NCI-H1436 treated with DMSO at 0.1 percent for 48 hours (cell line): ENCODE data around the gene MYCL.

Experiments used
- DNase-seq: peaks from one replicate; lab custom pipeline; 2025; lab: John Stamatoyannopoulos, UW

The MYCL gene, protein sequence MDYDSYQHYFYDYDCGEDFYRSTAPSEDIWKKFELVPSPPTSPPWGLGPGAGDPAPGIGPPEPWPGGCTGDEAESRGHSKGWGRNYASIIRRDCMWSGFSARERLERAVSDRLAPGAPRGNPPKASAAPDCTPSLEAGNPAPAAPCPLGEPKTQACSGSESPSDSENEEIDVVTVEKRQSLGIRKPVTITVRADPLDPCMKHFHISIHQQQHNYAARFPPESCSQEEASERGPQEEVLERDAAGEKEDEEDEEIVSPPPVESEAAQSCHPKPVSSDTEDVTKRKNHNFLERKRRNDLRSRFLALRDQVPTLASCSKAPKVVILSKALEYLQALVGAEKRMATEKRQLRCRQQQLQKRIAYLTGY

DNA sequence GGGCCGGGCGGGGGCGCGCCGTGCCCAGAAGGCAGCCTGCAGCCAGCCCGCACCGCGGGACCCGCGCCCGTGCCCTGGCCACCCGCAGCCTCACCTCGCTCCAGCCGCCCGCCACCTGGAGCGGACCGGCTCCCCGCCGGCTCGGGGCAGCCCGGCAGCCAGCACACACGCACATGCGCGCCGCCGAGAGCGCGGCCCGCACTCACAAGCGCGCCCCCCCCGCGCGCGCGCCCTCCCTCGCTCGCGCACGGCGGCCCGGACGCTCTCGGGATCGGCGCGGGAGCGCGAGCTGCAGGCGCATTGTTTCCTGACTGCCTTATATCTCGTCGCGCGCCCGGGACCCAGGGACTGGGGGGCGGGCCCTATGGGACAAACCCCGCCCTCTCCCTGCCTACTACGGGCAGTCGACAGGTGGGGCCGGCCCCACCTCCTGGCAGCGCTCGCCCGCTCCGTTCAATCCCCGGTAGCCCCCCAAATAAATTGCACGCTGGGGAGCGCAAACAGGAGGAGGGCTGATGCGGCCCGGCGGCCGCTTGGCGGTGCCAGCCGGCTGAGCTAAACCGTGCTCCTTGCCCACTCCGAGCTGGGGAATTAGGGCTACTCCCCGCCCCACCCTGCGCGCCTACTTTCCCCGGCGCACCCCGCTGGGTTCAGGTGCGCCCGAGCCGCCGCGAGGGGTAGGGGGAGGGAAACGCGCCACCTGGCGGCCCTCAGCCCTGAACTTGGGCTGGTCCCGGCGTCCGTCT is at the start of gene MYCL:
MYCL (minus strand) TSS at position 204 of the 746 bp plus-strand sequence. CDS start 483 bp downstream, outside the sequence.
- peak; percentile 73 for DNase-seq

DNA sequence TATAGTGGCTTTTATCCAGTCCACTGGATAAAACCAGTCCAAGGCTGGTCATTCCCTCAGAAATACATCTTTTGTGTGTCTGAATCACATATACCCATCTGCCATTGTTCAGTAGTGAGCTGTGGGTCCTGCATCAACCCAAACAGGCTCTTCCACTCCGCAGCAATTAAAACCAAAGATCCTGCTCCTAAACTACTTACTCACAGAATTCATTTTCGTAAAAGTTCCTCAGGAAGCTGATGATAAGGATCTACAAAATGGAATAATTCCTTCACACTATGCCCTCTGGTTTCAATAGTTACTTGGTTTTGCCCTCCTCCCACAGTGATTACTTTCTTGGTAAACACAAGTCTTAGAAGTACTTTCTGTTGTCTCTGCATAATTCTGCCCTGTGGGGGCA is 48.2 kb upstream of the MYCL start:
- no peak for DNase-seq

DNA sequence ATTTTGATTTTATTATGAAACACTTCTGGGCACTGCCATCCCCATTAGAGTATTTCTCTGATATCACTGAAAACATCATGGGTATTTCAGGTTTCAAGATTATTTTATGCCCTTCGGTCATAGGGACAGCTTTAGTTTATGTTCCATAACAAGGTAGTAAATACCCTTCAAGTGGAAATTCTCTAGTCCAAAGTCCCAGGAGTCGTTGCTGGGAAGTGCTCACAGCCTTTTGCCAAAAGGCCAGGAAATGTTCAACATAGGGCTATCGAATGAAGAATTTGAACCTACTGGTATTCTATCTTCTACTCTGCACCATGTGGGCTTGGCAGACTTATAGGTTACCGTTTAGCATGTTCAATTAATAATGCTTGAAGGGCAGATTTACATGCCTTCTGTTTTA is 45.5 kb upstream of the MYCL start:
- DNase-seq: no peak

DNA sequence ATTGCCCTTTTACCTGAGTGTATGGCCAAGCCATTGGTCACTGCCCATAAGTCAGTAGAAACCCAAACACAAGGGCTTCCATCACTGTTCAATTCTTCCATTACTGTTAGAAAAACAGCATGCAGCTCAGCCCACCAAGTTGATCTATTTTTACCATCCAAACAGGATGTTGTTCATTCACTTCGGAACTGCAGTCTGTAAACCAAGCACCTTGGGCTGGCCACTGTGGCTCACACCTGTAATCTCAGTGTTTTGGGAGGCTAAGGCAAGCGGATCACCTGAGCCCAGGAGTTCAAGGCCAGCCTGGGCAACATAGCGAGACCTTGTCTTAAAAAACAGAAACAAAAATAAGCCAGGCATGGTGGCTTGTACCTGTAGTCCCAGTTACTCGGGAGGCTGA is 44.5 kb upstream of the MYCL start:
- no peak for DNase-seq

DNA sequence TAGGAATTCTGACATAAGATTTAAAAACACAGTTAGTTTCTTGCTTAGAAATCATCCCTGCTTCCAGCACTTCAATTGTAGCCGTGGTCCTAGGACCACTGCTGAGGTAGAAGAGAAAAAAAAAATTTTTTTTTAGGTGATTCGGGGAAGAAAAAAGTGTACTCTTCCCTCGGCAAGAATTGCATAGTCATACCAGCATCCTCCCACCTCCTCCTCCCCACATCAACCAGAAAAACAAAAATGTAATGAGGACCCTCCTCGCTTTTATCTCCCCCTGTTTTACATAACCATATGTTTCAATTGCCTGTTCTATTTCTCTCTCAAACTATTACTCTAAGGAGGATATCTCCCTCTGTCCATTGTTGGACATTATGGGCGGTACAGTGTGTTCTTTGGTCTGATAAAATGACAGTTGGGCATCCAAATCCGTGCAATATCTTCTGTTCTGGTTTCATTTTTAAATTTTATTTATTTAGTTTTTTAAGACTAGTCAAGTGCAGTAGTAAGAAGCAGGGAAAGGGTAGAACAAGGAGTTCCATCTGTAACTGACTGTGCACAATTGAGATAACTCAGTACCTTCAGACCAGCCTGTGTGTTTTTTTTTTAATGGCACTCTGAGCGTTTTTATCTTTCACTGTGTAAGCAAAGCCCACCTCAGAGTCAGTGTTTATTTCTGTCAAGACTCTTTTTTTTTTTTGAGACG is 42.8 kb upstream of the MYCL start:
- DNase-seq: no peak

DNA sequence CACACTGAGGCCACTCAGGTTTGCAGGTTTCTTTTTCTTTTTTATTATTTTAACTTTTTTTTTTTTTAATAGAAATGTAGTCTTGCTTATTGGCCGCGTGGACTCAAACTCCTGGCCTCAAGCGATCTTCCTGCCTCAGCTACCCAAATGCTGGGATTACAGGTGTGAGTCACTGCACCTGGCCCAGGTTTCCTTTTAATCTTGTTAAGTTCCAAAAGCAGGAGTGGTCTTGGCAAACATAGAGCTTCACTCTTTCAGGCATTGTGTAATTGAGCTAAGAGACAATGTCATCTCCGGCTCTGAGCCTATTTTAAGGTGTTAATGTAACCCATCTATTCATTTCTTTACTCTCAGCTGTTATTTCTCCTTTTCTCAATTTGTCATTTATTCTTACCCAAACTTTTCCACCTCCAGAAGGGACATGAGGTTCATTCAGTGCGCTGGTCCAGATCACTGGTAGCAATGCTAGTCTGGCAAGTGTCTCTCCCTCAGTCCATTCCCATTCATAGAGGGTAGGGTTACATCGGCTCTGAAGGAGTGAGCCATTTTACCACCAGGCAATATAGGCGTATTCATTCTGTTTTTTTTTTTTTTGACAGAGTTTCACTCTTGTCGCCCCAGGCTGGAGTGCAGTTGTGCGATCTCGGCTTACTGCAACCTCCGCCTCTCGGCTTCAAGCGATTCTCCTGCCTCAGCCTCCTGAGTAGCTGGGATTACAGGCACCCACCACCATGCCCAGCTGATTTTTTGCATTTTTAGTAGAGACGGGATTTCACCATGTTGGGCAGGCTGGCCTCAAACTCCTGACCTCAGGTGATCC is 42.0 kb upstream of the MYCL start:
- DNase-seq: no peak

DNA sequence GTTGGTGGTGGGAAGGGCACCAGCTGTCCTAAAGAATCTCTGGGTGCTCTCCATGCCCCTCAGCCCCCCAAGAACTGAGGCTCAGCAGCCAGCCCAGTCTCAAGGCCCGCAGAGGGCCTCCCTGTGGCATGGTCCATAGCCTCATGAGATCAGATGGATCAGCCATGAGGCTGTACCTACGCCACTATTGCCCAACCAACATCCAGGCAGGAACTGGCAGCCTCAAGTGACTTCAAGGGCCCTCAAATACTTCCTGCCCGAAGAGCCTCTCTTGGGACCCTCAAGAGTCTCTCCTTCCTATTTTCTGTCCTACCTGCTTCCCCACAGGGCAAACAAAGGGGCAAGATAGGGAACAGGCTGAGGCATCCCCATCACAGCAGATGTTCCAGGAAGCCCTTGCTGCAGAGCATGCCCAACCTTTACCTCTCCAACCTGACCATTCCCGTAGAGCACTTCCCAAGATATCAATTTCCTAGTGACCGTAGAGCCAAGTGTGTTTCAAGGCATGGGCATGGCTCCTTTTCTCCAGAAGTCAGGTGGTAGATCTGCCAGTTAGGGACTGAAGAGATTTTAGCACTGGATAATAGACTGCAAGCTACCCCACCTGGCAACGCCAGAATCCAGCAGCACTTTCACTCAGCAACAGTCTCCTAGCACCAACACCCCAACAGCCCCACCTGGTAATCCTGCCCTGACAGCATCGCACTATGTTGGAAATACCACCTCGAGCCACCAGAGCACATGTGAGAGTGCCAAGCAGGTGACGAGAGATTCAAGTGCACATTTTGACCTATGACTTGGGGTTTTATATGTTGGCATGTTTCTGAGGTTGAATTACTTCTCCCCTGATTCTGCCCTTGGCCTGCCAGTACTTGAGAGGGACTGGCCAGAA is 39.5 kb upstream of the MYCL start:
- no peak for DNase-seq

DNA sequence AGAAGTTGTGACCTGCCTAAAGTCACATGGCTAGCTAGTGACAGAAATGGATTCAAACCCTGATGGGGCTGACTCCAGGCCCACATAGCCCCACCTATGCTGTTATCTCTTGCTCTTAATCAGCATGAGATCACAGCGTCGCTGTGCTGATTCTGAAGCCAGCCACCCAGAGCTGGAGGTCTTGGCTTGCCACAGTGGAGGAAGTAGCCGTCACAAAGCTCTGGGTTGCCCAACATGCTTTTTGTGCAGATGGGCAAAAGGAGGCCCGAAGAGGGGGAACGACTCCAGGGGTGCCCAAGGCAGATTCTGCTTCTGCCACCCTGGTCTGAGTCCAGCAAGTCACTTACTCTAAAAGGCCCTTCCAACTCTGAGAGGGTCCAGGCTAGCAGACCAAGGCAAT is 38.5 kb upstream of the MYCL start:
- DNase-seq: no peak

DNA sequence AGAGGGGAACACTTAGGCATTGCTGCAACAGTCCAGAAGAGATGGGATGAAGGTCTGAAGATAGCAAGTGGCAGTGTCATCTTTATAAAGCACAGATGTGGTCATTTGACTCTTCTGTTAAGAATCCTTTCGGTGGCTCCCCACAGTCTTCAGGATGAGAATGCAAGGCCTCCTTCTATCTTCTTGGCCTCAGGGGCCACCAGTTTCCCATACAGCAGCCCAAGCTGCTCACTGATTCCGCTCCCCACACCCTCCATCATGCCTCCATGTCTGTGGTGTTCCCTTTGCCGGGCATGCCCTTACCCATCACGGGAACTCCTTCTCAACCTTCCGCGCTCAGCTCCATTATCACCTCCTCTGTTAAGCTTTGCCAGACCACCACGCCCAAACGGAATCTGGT is 37.1 kb upstream of the MYCL start:
- DNase-seq: no peak

DNA sequence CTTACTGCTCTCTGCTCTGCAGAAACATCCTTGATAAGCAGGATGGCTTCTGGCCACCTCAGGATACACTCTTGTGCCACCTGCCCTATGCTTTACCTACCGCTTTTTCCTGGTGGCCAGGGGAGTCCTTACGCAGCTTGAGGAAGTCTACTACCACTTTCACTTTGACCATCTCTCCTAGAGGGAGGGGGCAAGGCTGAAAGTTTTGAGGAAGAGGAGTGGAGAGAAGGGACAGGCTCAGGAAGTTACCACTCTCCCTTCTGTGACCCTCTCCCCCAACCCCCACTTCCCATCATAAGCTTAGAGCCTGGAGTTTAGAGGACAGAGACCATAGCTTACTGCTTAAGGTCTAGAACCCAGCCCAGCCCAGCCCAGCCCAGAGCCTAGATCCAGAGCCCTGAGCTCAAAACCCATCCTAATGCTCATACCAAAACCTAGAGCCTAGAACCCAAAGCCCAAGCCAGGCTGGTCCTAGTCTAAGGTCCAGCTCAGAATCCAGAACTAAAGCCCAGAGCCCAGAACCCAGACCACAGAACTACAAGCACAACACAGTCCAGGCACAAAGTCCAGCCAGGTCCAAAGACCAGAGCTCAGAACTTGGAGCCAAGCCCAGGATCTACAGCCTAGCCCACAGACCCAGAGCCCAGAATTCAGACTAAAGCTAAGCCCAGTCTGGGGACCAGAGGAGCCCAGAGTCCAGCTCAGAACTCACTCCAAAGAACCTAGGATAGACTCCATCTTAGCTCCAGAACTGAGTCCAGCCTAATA is 35.2 kb upstream of the MYCL start:
- no peak for DNase-seq

DNA sequence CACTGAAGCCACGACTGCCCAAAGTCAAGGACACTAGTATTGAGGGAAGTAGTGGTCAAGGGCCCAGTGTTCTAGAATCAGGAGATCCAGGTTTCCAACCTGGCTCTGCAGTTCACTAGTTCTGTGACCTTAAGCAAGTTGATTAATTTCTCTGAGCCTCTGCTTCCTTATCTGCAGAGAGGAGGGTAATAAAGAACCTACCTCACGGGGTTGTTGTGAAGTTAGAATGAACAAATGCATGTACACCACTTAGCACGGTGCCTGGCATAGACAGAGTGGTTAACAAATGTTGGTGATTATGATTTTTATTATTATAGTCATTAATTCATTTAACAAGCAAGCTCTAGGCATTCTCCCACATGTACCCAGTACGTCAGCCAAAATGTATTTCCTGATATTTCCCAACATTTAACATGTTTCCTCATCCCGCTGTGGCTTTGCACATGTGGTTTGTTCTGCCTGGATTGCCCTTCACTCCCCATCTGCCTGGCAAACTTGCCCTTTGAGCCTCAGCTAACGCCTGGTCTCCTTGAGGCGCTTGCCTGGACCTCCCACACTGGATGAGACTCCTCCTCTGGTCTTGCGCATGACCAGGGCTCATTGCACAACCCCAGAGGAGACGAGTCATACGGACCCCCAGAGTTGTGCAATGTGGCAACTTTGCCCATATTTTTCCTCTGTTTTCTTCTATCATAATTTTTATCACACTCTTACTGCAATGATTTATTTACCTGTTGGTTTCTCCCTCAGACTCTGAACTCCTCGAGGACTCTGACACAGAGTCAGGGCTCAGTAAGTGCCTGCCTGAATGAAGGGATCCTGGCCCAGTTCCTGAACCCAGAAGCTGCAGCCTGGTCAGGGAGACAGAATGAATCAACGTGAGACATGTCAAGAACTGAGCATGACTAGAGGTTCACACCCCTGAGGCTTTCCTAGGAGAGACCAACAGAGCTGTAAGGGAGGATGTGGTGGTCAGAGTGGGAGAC is 32.5 kb upstream of the MYCL start:
- no peak for DNase-seq

DNA sequence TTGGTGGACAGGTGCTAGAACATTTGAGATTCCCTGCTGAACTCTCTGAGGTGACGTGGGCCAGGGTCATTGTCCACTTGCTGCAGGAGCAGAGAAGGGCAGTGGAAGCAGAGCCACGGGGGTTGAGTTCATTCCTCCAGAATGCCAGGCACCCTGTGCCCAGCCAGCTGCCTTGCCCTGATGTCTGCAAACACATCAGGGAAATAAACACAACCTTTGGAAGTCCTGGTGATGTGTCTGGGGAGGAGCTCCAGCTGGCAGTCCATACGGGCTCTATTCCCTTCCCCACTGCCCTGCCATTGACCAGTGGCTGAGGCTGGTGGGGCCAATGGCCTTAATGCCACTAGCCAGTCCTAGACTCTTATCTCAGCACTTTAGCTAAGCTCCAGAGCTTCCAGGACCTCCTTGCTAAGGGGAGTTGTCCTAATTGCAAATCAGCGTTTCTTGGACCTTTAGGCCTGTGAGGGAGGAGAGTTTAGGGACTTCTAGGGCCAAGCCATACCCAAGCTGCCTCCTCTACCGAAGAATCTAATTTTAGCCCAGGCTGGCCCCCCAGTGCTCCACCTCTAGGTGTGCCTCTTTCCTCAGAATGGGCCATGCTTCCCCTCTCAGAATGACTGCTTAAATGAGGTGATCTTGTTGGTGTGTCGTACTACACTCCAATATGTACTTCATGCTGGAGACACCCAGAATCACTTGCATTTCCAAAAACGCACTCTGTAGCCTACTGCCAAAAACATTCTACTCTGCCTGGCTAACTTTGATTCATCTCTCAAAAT is 27.3 kb upstream of the MYCL start:
- no peak for DNase-seq

DNA sequence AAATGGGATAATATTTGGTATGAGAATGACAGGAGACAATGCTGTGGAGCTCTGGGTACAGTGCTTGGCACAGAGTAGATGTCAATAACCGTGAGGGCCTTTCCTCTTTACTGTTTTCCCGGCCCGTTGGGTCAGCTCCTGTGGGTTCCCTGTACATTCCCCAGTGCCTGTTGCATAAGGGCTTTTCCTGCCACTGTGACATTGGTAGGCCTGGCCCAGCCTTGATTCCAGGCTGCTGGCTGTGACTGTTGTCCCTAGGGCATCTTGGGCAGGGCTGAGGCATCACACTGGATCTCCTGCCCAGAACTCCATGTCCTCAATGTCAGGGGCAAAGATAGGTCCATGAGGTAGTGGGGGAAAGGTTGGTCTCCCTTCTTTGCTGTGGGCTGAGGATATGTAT is 25.8 kb upstream of the MYCL start:
- no peak for DNase-seq

DNA sequence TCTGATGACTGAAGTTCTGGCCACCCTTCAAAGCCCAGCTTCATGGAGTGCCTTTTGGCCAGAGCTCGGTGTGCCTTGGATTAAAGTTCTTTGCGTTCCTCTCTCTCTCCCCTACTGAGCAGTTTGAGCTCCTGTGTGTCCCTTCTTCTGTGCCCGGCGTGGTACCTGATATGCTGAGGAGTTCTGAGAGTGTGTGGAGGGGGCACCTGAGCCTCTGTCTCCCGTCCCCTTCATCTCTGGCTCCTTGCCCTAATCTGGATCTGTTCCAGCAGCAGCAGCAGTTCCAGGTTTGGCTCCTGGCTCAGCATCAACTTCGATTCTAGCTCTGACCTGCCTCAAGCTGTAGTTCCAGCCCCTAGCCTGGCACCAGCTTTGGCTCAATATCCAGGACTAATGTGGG is 25.1 kb upstream of the MYCL start:
- no peak for DNase-seq

DNA sequence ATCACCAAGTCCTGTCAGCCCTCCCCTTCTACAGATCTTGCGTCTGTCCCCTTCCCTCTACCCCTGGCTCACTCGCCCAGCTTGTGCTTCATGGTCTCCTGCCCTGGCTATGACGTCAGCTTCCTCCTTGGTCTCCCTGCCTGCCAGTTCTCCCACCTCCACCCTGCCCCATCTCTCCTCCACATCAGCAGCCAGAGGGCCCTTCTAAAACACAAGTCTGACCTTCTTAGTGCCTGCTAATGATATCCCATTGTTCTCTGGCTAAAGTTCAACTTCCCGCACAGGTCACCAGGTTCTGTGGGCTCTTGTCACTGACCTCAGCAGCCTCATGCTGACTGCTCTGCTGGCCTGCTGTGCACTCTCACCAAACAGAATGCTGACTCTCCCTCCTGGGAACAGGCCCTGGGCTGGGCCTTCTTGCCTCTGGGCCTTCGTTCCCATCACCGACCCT is 24.7 kb upstream of the MYCL start:
- DNase-seq: no peak

DNA sequence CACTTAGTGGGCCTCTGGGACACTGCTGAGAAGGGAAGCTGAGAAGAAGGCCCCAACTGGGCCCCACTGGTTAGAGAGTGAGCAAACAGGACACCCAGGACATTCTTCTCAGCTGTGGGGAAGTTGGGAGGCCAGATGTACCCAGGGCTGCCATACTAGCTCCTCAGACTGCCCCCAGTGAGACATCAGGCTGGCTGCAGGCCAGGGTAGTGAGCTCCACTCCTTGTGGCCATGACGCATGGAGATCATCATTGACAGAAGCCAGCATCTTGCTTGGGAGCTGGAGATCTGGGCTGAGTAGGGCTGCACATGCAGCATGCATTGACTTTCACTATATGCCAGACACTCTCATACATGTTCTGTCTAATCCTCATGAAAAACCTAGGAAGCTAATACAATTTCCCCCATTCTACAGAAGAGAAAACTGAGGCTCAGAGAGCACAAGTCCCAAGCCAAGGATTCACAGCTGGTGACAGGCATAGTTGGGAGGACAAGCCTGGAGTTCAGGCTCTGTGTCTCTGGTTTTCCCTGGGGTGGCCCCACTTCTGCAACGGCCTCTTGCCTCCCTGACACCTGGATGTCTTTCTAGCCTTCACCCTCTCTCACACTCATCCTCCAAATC is 24.1 kb upstream of the MYCL start:
- no peak for DNase-seq

DNA sequence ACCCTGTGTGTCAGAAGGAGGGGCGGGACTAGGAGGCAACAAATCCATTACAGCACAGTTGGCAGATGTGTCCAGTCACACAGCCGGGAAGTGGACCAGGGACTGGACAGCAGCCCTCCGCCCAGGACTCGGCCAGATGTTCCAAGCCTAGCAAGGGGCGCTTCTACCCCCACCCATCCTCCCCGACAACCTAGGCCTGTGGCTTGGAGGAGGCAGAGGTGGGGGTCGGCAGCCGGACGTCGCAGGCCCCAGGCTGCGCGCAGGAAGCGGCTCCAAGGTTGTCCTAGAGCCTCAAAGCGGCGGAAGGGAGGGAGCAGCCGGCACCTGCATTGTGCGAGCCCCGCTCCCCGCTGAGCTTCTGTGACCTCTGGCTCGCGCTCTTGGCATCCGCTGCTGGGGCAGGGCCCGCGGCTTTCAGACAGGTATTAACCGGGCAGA is 20.6 kb upstream of the MYCL start:
- no peak for DNase-seq

DNA sequence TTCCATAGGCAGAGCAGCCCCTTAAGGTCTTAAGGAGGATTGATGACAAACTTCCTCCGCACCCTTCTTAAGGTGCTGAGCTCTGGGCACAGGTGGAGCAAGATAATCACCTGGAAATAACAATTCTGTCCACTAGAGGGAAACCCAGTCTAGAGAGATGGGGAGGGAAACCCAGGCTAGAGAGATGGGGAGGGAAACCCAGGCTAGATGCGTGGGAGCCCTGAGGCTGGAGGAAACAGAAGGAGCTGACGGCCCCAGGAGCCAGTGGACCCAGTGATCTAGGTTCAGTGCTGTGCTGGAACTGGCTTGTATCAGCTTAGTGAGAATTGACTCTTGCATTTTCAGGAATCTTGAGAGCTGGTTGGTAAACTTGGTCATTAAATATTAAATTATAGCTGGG is 17.8 kb upstream of the MYCL start:
- peak; percentile 62 for DNase-seq
